HepG2 (cell line): ENCODE data around the gene SLC26A9. TPM values are rescaled to one million over a fixed set of nuclear protein-coding genes. Genes with fewer than 3 reads are reported as not detected.

Experiments used
- ATAC-seq: fragments of 200-7000 bp; cut with Tn5 transposase; 3 replicates; pipeline ENCODE4 v1.9.1; 2020; ENCODE audit warnings: mild to moderate bottlenecking, moderate library complexity
- BruUV-seq: library from RNA; stranded (reverse); fragments of 400-500 nt; replicated peaks from 2 replicates; lab custom pipeline; 2021; lab: Mats Ljungman, UMichigan
- CTCF ChIA-PET: fragments of 300-600 bp; formaldehyde crosslinking; extraction: SDS; loops from one replicate; lab custom pipeline; 2021; ENCODE audit warnings: low total read pairs, inconsistent platforms, low intra/inter-chr PET ratio; lab: Yijun Ruan, JAX
- POLR2A ChIA-PET: fragments of 350-600 bp; sonication (Branson Sonifier 250); formaldehyde crosslinking; loops from one replicate; lab custom pipeline; 2020; ENCODE audit warnings: antibody characterized with exemption, inconsistent platforms; lab: Yijun Ruan, JAX
- DNase-seq: peaks from one replicate; pipeline ENCODE4 v3.0.0-alpha.2; 2015; ENCODE audit warnings: low spot score
- FAIRE-seq: peaks from 3 replicates; lab custom pipeline; 2011; peaks lifted over from hg19 to GRCh38; lab: Jason Lieb, UNC
- H2AFZ ChIP-seq: one replicate; pipeline ENCODE4 v1.6.1; 2011; ENCODE audit warnings: low read length, inconsistent platforms
- H3K27ac ChIP-seq: fragments of 300-600 bp; 3 replicates; pipeline ENCODE4 v1.8.0; 2011; ENCODE audit warnings: mixed run types, mild to moderate bottlenecking, mixed read lengths, low read length, inconsistent platforms; ENCODE audit not compliant: insufficient read depth; ENCODE audit errors: extremely low read length
- H3K27me3 ChIP-seq, 2 experiments: fragments of 200-600 bp in 1 of 2; 2 replicates in 1 of 2; 3 replicates in 1 of 2; pipeline versions ENCODE4 v1.6.0 to v1.8.0; 2011; ENCODE audit warnings: low read length in 2 of 2, mild to moderate bottlenecking in 2 of 2, moderate library complexity in 2 of 2, inconsistent platforms in 1 of 2; ENCODE audit not compliant: insufficient read depth in 2 of 2, control insufficient read depth in 1 of 2
- H3K36me3 ChIP-seq, 2 experiments: fragments of 200-600 bp in 1 of 2; replicated peaks in 1 of 2; 2 replicates in 1 of 2; 3 replicates in 1 of 2; pipeline versions ENCODE4 v1.5.1 to v1.8.0; 2011; ENCODE audit warnings: low read length in 2 of 2, inconsistent platforms in 1 of 2; ENCODE audit not compliant: insufficient read depth in 2 of 2, control insufficient read depth in 1 of 2
- H3K4me1 ChIP-seq: 2 replicates; pipeline ENCODE4 v1.5.1; 2012; ENCODE audit warnings: low read length, inconsistent platforms; ENCODE audit not compliant: insufficient read depth
- H3K4me2 ChIP-seq: 2 replicates; pipeline ENCODE4 v1.6.0; 2011; ENCODE audit warnings: low read depth, low read length, inconsistent platforms
- H3K4me3 ChIP-seq, 3 experiments: fragments of 200-600 bp in 1 of 3; sonication (generic), shearing (Covaris generic) in 1 of 3; replicated peaks in 1 of 3; 2 replicates each; pipeline ENCODE4 v1.5.1; 2011 to 2016; ENCODE audit warnings: low read length in 3 of 3, inconsistent platforms in 2 of 3, low read depth in 2 of 3, mild to moderate bottlenecking in 2 of 3, control low read depth in 1 of 3, mixed read lengths in 1 of 3; ENCODE audit not compliant: insufficient read depth in 1 of 3
- H3K79me2 ChIP-seq: one replicate; pipeline ENCODE4 v1.6.1; 2011; ENCODE audit warnings: low read length, inconsistent platforms; ENCODE audit not compliant: insufficient read depth
- H3K9ac ChIP-seq: 2 replicates; pipeline ENCODE4 v1.6.0; 2011; ENCODE audit warnings: mild to moderate bottlenecking, low read depth, low read length, inconsistent platforms; ENCODE audit not compliant: insufficient read depth
- H3K9me3 ChIP-seq: 2 replicates; pipeline ENCODE4 v1.5.1; 2012; ENCODE audit warnings: mild to moderate bottlenecking, low read length
- H4K20me1 ChIP-seq: 2 replicates; pipeline ENCODE4 v1.6.0; 2011; ENCODE audit warnings: inconsistent platforms, mild to moderate bottlenecking, low read length, moderate library complexity; ENCODE audit not compliant: insufficient read depth
- AGO2 ChIP-seq: fragments of 200-400 bp; formaldehyde crosslinking; optimal IDR thresholded peaks from 2 replicates; pipeline ENCODE3; 2017; ENCODE audit warnings: mild to moderate bottlenecking, low read depth, low read length, moderate library complexity
- HOXA7 ChIP-seq: sonication (generic); formaldehyde crosslinking; IDR thresholded peaks from 2 replicates; pipeline ENCODE4 v1.8.1; 2022; ENCODE audit warnings: mild to moderate bottlenecking, missing genetic modification reagents, moderate library complexity
- KAT7 ChIP-seq: IDR thresholded peaks from 2 replicates; pipeline ENCODE4 v1.6.1; 2018; ENCODE audit warnings: borderline replicate concordance, missing compliant biosample characterization
- KDM4B ChIP-seq: sonication (generic); formaldehyde crosslinking; IDR thresholded peaks from 2 replicates; pipeline ENCODE4 v1.4.0; 2020; ENCODE audit warnings: missing genetic modification reagents
- MATR3 ChIP-seq: sonication (generic); formaldehyde crosslinking; IDR thresholded peaks from 2 replicates; pipeline ENCODE4 v1.4.0; 2020; ENCODE audit warnings: missing genetic modification reagents
- MXI1 ChIP-seq: IDR thresholded peaks from 3 replicates; pipeline ENCODE4 v1.6.1; 2012; ENCODE audit warnings: low read depth, low read length, inconsistent platforms, borderline replicate concordance
- SIX4 ChIP-seq: sonication (generic); formaldehyde crosslinking; IDR thresholded peaks from 2 replicates; pipeline ENCODE4 v1.4.0; 2020; ENCODE audit warnings: missing genetic modification reagents
- TBP ChIP-seq: sonication (generic); formaldehyde crosslinking; IDR thresholded peaks from 2 replicates; pipeline ENCODE4 v1.5.0; 2020; ENCODE audit warnings: missing genetic modification reagents
- TCF12 ChIP-seq, 2 experiments: fragments of 450-650 bp in 1 of 2; sonication (generic) in 1 of 2; formaldehyde crosslinking in 1 of 2; IDR thresholded peaks; 2 replicates each; pipeline versions ENCODE4 v1.6.1 to v1.8.0; 2017 to 2022; ENCODE audit warnings: antibody characterized with exemption in 1 of 2, mild to moderate bottlenecking in 1 of 2, missing genetic modification reagents in 1 of 2, moderate library complexity in 1 of 2
- ZIK1 ChIP-seq: sonication (generic); formaldehyde crosslinking; IDR thresholded peaks from 2 replicates; pipeline ENCODE4 v1.5.0; 2020; ENCODE audit warnings: mild to moderate bottlenecking, low read depth, missing genetic modification reagents, borderline replicate concordance
- ZNF234 ChIP-seq: sonication (generic); formaldehyde crosslinking; conservative IDR thresholded peaks from 2 replicates; pipeline ENCODE4 v1.5.1; 2020; ENCODE audit warnings: mild to moderate bottlenecking, missing genetic modification reagents
- ZNF331 ChIP-seq: sonication (generic); formaldehyde crosslinking; IDR thresholded peaks from 2 replicates; pipeline ENCODE4 v1.4.0; 2020; ENCODE audit warnings: missing genetic modification reagents
- ZNF556 ChIP-seq: sonication (generic); formaldehyde crosslinking; IDR thresholded peaks from 2 replicates; pipeline ENCODE4 v1.4.0; 2020; ENCODE audit warnings: mild to moderate bottlenecking, missing genetic modification reagents, borderline replicate concordance
- ZNF768 ChIP-seq: sonication (generic); formaldehyde crosslinking; IDR thresholded peaks from 2 replicates; pipeline ENCODE4 v1.4.0; 2020; ENCODE audit warnings: missing genetic modification reagents
- ZNF780A ChIP-seq: sonication (generic); formaldehyde crosslinking; IDR thresholded peaks from 2 replicates; pipeline ENCODE4 v1.8.0; 2022; ENCODE audit warnings: mild to moderate bottlenecking, missing genetic modification reagents, moderate library complexity
- WGBS: methylation state at CpG from one replicate; pipeline ENCODE4 v1.1.6; 2017; ENCODE audit warnings: low lambda C conversion rate; 5-methylcytosine and 5-hydroxymethylcytosine counted together
- in situ Hi-C: cut with HindIII; loops from 2 replicates; pipeline ENCODE4 v1.10.0; 2017; ENCODE audit warnings: low pct_unique_long_range_greater_than_20kb; ENCODE audit not compliant: extremely low pct_ligation_motif_present
- intact Hi-C: fragments of 100-400 bp; cut with micrococcal nuclease; formaldehyde crosslinking; loops from one replicate; pipeline ENCODE4 v1.10.0; 2022; ENCODE audit not compliant: unreplicated experiment
- polyA plus RNA-seq, 8 experiments: library from polyadenylated mRNA; depleted of rRNA in 3 of 8; stranded (reverse) in 7 of 8; unstranded in 1 of 8; fragments of >200 nt; fragmentation: Illumina TruSeq in 4 of 8; extraction: Trizol in 4 of 8; gene quantifications; 2 replicates each; pipeline versions ENCODE4 v1.2.1 to v1.2.3, GENCODE V29; 2011 to 2016; ENCODE audit warnings: low read depth in 4 of 8, missing spikeins in 1 of 8, mixed read lengths in 1 of 8; ENCODE audit not compliant: insufficient read depth in 1 of 8
- total RNA-seq, 5 experiments: library from RNA; depleted of rRNA; stranded (reverse); fragments of >200 nt; fragmentation: Illumina TruSeq; extraction: Trizol; gene quantifications; 2 replicates each; pipeline ENCODE4 v1.2.3, GENCODE V29; 2016; ENCODE audit warnings: low read depth in 1 of 5
- TF ChIP-seq, protein P1 (sequence below): sonication (generic); formaldehyde crosslinking; IDR thresholded peaks from 2 replicates; pipeline ENCODE4 v1.5.0; 2020; ENCODE audit warnings: missing genetic modification reagents
- TF ChIP-seq, protein P2 (sequence below): sonication (generic); formaldehyde crosslinking; IDR thresholded peaks from 2 replicates; pipeline ENCODE4 v1.5.0; 2020; ENCODE audit warnings: mild to moderate bottlenecking, missing genetic modification reagents

SLC26A9 gene
- total and polyA plus RNA-seq, 2 of the 13 experiments (the other 11 are each of a cell fraction or from before 2014, with no cell fraction given), result 0.11 to 0.15 TPM

DNA sequence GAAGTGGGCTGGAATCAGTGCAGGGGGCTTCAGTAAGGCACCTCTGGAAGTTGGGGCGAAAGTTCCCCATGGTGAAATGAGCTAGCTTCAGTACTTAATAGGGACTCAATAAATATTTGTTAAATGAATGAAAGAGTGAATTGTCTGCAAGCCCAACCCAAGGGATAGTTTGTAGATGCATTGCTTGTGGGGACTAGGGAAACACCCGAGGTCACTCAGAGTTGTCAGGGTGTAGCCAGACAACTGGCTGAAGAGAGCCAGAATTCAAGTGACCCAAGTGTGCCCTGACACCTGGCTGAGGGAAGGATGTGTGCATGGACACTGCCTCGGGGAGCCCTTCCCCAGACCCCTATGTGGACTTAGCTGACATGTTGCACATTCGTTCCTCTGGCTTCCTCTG, 1.3 kb upstream of the SLC26A9 start:
- H3K4me3 ChIP-seq, result no peak overlapping the region
- H3K9me3 ChIP-seq, result no peaks in the 10 kb centered on the region
- H4K20me1 ChIP-seq, result no peaks in the 10 kb centered on the region
- no peak overlapping the region for H3K9ac ChIP-seq
- CTCF ChIA-PET, result no interaction called here
- peaks cover 12% of the 10 kb centered on the region for H3K4me1 ChIP-seq
- DNase-seq, result no peak
- no peaks in the 10 kb centered on the region for H3K79me2 ChIP-seq
- H2AFZ ChIP-seq, result no peak overlapping the region
- H3K27me3 ChIP-seq, result peaks cover 5 to 71% of the 10 kb centered on the region in 2 experiments; a peak in 4 of 5 replicates
- ATAC-seq, result no peak
- no peak overlapping the region for H3K27ac ChIP-seq
- no peaks in the 10 kb centered on the region for H3K36me3 ChIP-seq
- no TSS peak for BruUV-seq
- in situ Hi-C loops, result no loop called here
- intact Hi-C loops, result no loop called here
- POLR2A ChIA-PET, result no interaction called here
- no peak for FAIRE-seq
- no peak overlapping the region for H3K4me2 ChIP-seq
- TF ChIP-seq, protein P1, sequence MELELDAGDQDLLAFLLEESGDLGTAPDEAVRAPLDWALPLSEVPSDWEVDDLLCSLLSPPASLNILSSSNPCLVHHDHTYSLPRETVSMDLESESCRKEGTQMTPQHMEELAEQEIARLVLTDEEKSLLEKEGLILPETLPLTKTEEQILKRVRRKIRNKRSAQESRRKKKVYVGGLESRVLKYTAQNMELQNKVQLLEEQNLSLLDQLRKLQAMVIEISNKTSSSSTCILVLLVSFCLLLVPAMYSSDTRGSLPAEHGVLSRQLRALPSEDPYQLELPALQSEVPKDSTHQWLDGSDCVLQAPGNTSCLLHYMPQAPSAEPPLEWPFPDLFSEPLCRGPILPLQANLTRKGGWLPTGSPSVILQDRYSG (CRISPR knock-in tag), result no peak
- TF ChIP-seq, protein P2, sequence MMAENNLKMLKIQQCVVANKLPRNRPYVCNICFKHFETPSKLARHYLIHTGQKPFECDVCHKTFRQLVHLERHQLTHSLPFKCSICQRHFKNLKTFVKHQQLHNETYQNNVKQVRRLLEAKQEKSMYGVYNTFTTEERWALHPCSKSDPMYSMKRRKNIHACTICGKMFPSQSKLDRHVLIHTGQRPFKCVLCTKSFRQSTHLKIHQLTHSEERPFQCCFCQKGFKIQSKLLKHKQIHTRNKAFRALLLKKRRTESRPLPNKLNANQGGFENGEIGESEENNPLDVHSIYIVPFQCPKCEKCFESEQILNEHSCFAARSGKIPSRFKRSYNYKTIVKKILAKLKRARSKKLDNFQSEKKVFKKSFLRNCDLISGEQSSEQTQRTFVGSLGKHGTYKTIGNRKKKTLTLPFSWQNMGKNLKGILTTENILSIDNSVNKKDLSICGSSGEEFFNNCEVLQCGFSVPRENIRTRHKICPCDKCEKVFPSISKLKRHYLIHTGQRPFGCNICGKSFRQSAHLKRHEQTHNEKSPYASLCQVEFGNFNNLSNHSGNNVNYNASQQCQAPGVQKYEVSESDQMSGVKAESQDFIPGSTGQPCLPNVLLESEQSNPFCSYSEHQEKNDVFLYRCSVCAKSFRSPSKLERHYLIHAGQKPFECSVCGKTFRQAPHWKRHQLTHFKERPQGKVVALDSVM (CRISPR knock-in tag), result no peak
- TF ChIP-seq TBP (no peak), HOXA7 (CRISPR knock-in tag) (no peak), ZNF780A (CRISPR knock-in tag) (no peak), AGO2 (no peak), MATR3 (no peak), ZNF556 (CRISPR knock-in tag) (no peak), TCF12 (IDR thresholded peaks at IDR 0.05) (no peak), TCF12 (CRISPR knock-in tag; IDR thresholded peaks at IDR 0.05) (no peak), ZNF768 (no peak), ZIK1 (CRISPR knock-in tag) (no peak), SIX4 (CRISPR knock-in tag) (no peak), KAT7 (CRISPR knock-in tag) (no peak), KDM4B (CRISPR knock-in tag) (no peak), ZNF331 (CRISPR knock-in tag) (no peak), ZNF234 (CRISPR knock-in tag) (no peak), MXI1 (no peak)
- 0% methylated on average over 4 of the region's 4 CpGs for WGBS
